ENCODE measurements around the gene KLC4. TPM values are rescaled to one million over a fixed set of nuclear protein-coding genes. Genes with fewer than 3 reads are reported as not detected.

The KLC4 gene
- total and polyA plus RNA-seq, 9 donors: 14.7 to 29.8 (median 24.7) TPM

DNA sequence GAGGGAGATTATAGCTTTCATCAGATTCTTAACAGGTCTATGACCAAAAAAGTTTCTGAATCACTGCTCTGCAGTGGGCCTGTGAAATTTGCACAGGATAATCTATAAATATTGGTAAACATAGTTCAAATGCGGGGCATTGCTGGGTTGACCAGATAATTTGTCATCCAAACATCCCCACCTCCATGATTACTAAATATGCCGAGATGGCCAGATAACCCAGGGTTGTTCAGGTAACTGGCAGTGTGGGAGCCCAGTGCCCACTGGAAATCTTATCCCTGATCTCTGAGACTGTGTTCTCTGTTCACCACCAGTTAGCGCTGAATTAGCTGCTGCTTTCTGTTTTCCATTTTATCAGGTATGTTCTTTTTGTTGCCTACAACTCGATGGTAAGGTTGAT, 38.1 kb downstream of the KLC4 start:
- Histone ChIP-seq H3K27ac (peak overlapping the region in 1 of 2 donors; percentile 59), H3K4me3 (no peak overlapping the region), H3K27me3 (no peaks in the 10 kb centered on the region), H3K9me3 (no peaks in the 10 kb centered on the region), H3K36me3 (no peaks in the 10 kb centered on the region), H3K4me1 (ENCODE audit: insufficient read depth) (peaks cover 19% of the 10 kb centered on the region)
- TF ChIP-seq EP300 (IDR thresholded peaks at IDR 0.05) (no peak), POLR2A (IDR thresholded peaks at IDR 0.05) (no peak)
- TF ChIP-seq, protein P1, sequence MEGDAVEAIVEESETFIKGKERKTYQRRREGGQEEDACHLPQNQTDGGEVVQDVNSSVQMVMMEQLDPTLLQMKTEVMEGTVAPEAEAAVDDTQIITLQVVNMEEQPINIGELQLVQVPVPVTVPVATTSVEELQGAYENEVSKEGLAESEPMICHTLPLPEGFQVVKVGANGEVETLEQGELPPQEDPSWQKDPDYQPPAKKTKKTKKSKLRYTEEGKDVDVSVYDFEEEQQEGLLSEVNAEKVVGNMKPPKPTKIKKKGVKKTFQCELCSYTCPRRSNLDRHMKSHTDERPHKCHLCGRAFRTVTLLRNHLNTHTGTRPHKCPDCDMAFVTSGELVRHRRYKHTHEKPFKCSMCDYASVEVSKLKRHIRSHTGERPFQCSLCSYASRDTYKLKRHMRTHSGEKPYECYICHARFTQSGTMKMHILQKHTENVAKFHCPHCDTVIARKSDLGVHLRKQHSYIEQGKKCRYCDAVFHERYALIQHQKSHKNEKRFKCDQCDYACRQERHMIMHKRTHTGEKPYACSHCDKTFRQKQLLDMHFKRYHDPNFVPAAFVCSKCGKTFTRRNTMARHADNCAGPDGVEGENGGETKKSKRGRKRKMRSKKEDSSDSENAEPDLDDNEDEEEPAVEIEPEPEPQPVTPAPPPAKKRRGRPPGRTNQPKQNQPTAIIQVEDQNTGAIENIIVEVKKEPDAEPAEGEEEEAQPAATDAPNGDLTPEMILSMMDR (IDR thresholded peaks at IDR 0.05): no peak
- DNase-seq: no peak
- 63 to 71% (median 66%) methylated on average over 4 of the region's 4 CpGs for WGBS, 3 donors
- intact Hi-C loops (cut with DNase I): no loop called here

DNA sequence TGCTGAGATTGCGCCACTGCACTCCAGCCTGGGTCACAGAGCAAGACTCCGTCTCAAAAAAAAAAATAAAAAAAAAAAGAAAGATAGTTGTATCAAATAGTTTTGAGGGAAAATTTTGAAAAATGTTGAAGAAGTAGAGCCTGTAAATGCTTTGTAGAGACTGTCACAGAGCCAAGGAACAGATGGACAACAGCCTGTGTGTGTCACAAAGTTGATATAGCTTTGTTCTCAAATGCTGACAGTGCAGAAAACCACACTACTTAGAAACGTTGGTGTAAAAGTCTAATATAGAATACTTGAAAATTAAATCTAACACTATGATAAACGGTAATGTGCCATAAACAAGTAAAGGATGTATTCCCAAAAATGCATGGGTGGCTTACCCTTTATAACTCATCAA, 42.1 kb downstream of the KLC4 start:
- no peaks in the 10 kb centered on the region for H3K9me3 ChIP-seq
- 20 to 26% (median 22%) methylated on average over 4 of the region's 4 CpGs for WGBS, 3 donors
- H3K27me3 ChIP-seq: no peaks in the 10 kb centered on the region
- DNase-seq: no peak
- intact Hi-C loops (cut with DNase I): no loop called here
- TF ChIP-seq, protein P1 (IDR thresholded peaks at IDR 0.05): no peak
- TF ChIP-seq EP300 (IDR thresholded peaks at IDR 0.05) (no peak), POLR2A (IDR thresholded peaks at IDR 0.05) (no peak)
- H3K4me1 ChIP-seq (ENCODE audit: insufficient read depth): peaks cover 12% of the 10 kb centered on the region
- H3K36me3 ChIP-seq: no peaks in the 10 kb centered on the region
- no peak overlapping the region for H3K4me3 ChIP-seq
- no peak overlapping the region for H3K27ac ChIP-seq

DNA sequence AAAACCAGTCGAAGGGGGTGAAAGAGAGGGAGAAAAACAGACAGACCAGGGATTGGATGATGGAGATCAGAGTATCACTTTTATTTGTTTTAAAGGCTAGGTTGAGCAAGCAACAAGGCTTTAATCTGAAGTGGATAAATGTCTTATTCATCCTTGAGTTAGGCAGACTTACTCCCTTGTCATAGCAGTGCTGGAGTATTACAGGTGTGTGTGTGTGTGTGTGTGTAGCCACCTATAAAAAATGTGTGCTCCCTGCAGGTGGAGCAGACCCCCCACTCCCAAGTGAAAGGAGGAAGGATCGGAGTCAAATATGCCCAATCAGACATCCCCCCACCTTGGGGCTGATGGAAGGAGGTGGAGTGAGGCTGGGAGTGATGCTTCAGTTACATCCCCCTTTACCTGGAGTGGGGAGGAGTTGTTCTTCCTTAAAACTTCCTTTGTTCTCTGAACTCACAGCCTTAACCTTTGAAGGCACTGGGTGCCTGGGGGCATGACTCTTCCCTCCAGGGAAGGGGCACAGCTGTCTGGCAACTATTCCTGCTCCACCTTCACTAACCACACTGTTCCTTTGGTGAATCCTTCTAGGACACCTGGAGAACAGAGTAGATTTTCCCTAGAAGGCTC, 43.9 kb downstream of the KLC4 start:
- no peak for TF ChIP-seq POLR2A (IDR thresholded peaks at IDR 0.05)
- TF ChIP-seq, protein P1 (IDR thresholded peaks at IDR 0.05): no peak
- no peak for TF ChIP-seq EP300 (IDR thresholded peaks at IDR 0.05)
- intact Hi-C loops (cut with DNase I): no loop called here
- no peaks in the 10 kb centered on the region for H3K27me3 ChIP-seq
- H3K36me3 ChIP-seq: no peaks in the 10 kb centered on the region
- no peak for DNase-seq
- H3K9me3 ChIP-seq: no peaks in the 10 kb centered on the region
- no peak overlapping the region for H3K4me3 ChIP-seq
- H3K4me1 ChIP-seq (ENCODE audit: insufficient read depth): peaks cover 1% of the 10 kb centered on the region
- 57 to 78% (median 75%) methylated on average over 2 of the region's 2 CpGs for WGBS, 3 donors
- H3K27ac ChIP-seq: no peak overlapping the region

DNA sequence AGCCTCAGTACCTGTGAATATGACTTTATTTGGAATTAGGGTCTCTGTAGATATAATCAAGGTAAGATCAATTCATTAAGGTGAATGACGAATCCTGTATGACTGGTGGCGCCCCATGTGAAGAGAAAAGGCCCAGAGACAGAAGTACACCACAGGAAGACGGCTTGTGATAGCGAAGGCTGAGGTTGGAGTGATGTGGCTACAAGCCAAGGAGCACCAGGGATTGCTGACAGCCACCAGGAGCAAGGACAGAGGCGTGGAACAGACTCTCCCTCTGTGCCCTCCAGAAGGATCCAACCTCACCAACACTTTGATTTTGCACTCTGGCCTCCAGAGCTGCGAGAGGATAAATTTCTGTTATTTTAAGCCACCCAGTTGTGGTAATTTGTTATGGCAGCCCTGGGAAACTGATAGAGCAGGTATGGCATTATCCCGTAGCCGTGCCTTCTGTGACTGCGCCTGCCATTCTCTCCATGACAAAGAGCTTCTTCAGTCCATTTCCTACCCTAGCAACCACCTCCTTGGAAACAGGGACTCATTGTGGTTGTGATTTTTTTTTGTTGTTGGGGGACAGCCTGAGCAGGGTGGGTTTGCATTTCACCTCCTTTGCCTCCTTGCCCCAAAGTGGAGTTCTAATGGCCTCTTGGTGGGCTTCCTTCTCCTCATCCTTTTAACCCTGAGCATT, 46.2 kb downstream of the KLC4 start:
- TF ChIP-seq POLR2A (IDR thresholded peaks at IDR 0.05) (no peak), EP300 (IDR thresholded peaks at IDR 0.05) (no peak)
- TF ChIP-seq, protein P1 (IDR thresholded peaks at IDR 0.05): no peak
- Histone ChIP-seq H3K27ac (no peak overlapping the region), H3K9me3 (no peaks in the 10 kb centered on the region), H3K4me1 (ENCODE audit: insufficient read depth) (peaks cover 1% of the 10 kb centered on the region), H3K36me3 (no peaks in the 10 kb centered on the region), H3K27me3 (no peaks in the 10 kb centered on the region), H3K4me3 (no peak overlapping the region)
- intact Hi-C loops (cut with DNase I): loop anchor here in 1 of 4 donors (5.0 kb wide), 1 partner anchor 767 kb away; no protein-coding TSS in a partner anchor
- 90 to 92% (median 90%) methylated on average over 9 of the region's 9 CpGs for WGBS, 3 donors
- DNase-seq: peak in 1 of 5 donors; percentile 16

Data from ovary (tissue), 9 donors.